ENCODE measurements around the gene TMEM161A. TPM values are rescaled to one million over a fixed set of nuclear protein-coding genes. Genes with fewer than 3 reads are reported as not detected.
"Not testable (repeated sequence)": the region's sequence is repeated elsewhere in the genome, so short reads cannot be mapped to it uniquely, and the experiment has no call there.

TMEM161A gene
- total RNA-seq, 1 experiment from 2014 or later, result 64.3 TPM

DNA sequence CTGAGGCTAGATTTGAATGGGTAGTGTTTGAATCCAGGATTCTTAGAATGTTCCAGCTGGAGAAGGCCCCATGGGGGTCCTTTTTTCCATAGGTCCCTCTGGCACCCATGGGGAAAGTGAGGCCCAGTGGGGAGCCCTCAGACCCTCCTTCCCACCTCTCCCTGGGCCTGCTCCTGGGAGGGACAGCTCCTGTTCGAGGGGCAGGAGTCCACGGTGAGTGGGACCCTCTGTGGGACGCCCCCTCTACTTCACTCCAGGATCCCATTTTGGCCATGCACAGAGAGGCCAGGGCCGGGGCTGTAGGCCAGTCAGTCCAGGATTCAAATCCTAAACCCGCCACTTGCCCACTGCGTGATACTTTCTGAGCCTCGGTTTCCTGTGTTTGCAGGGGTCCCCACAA is 24.2 kb upstream of the TMEM161A start:
- no peaks in the 10 kb centered on the region for H3K27me3 ChIP-seq
- no peak overlapping the region for H3K4me3 ChIP-seq
- H3K9me3 ChIP-seq, result no peaks in the 10 kb centered on the region
- no peak for DNase-seq
- no peaks in the 10 kb centered on the region for H3K36me3 ChIP-seq

DNA sequence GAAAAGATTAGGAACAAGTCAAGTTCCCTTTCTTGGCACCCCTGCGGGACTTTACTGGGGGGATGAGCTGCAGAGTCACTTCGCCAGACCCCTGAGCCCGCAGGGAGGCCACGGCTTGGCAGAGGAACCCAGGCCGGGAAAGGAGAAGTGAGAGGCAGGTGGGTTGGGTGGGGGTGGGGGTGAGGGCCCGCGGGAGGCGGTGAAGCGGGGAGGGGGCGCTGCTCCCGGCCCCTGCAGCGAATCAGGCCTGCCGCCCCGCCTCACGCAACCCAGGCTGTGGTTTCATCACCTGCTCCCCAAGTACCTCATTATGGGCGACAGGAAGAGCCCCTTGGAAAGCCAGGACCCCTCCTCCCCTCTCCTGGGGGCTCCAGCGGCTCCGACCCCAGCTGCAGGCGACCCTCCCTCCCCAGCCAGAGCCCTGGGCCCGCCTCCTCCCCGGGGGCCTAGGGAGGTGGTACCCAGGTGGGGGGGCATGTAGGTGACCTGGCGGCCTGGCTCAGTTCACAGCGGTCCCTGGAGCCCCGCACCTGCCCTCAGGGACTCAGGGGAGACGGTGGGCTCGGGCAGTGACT is 22.3 kb upstream of the TMEM161A start:
- DNase-seq, result no peak

DNA sequence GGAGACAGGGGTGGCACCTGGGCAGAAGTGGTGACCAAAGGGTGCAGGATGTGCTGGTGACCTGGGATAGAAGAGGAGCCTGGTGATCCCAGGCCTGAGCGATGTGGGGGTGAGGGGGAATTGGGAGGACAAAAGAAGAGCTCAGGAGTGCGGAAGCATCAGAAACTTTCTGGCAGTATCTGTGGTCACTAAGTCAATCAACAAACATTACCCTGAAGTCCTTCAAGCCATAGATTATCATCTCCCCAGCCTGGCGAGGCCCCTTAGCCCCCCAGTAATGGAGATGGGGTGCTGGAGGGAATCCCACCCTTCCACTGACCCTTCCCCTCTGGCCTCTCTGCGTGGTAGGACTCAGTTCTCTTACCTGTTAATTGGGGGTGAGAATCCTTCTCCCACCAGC is 21.3 kb upstream of the TMEM161A start:
- H3K9me3 ChIP-seq, result no peaks in the 10 kb centered on the region; the same call in 1 of the 2 replicates
- no peak for DNase-seq
- H3K36me3 ChIP-seq, result 0 out of 2 replicates have a peak, but pooled peaks cover 4% of the 10 kb centered on the region
- H3K27me3 ChIP-seq, result no peaks in the 10 kb centered on the region
- no peak overlapping the region for H3K4me3 ChIP-seq

More for the DNA sequence above, 22.3 kb upstream of the TMEM161A start:
- no peaks in the 10 kb centered on the region; the same call in 1 of the 2 replicates for H3K9me3 ChIP-seq
- H3K36me3 ChIP-seq, result 0 out of 2 replicates have a peak, but pooled peaks cover 4% of the 10 kb centered on the region
- no peaks in the 10 kb centered on the region for H3K27me3 ChIP-seq
- no peak overlapping the region for H3K4me3 ChIP-seq

DNA sequence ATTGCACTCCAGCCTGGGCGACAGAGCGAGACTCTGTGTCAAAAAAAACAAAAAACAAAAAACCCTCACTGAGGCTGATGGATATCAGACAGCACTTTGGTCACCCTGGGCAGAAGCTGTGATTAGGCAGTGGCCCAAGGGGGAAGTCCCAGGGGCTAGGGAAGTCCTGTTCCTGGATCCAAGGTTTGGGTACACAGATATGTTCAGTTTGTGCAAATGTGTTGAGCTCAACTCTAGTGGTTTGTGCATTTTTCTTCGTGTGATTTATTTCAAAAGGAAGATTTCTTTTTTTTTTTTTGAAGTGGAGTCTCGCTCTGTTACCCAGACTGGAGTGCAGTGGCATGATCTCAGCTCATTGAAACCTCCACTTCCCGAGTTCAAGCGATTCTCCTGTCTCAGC is 19.5 kb upstream of the TMEM161A start:
- H3K4me3 ChIP-seq, result no peak overlapping the region
- H3K36me3 ChIP-seq, result 0 out of 2 replicates have a peak, but pooled peaks cover 4% of the 10 kb centered on the region
- no peaks in the 10 kb centered on the region; the same call in 1 of the 2 replicates for H3K9me3 ChIP-seq
- H3K27me3 ChIP-seq, result no peaks in the 10 kb centered on the region
- no peak for DNase-seq

DNA sequence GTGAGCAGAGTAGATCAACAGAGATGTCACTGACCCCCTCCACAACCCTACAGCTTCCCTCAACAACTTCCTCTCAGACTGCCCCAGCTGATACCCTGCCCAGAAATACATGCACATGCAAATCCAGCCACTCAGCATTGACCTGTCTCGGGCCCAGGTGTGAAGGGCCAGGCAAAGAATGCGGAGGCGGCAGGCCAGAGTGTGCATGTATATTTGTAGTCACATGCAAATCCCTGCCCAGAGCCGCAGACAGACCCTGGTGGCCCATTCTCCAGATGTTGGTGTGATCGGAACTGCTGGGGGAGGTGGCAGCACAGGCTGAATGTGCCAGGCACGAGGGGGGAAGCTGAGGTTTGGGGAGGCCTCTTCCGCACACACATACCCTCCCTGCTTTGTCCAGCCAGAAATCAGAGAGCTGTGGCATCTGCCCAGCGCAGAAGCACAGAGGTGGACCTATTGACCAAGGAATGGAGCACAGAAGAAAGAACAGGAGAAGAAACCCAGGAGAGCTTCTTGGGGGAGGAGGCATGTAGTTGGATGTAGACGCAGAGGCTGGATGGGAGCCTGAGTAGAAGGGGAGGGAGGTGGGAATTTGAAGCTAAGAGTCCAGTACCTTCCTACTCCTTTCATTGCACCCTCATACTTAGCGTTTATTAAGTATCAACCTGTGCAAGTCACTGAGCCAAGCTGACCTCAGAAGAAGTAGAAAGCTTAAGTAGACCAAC is 17.4 kb upstream of the TMEM161A start:
- 0 out of 2 replicates have a peak, but pooled peaks cover 4% of the 10 kb centered on the region for H3K36me3 ChIP-seq
- H3K27me3 ChIP-seq, result no peaks in the 10 kb centered on the region
- no peak overlapping the region for H3K4me3 ChIP-seq
- DNase-seq, result no peak
- H3K9me3 ChIP-seq, result no peaks in the 10 kb centered on the region; the same call in 1 of the 2 replicates

DNA sequence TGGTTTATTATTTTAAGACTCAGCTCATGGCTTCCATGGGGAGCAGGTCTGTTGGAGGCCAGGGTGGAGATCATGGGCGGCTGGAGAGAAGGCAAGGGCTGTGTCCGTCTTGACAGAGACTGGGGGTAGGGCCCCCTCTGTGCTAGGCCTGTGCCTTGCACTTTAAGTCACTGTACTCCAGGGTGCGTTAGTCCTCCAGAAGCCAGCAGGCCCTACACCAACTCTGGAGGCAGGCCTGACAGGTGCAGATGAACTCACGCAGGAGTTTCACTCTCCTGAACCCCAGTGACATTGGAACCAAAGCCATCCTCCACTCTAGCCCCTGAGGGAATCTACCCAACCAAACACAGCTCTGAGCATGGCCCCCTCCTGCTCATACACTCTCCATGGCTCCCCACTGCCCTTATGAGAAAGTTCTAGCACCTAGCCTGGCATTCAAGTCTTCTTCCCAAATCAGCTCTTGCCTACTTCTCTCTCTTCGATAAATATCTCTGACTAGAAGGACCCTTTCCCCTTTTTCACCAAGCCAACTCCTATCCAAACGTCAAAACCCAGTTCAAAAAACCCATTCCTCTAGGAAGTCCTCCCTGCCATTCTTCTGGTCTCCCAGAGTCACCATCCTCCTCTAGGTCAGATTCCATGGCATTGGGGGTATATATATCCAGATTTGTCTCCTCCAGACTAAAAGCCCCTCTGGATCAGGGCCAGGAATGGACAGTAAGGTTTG is 16.7 kb upstream of the TMEM161A start:
- no peaks in the 10 kb centered on the region for H3K27me3 ChIP-seq
- no peak overlapping the region for H3K4me3 ChIP-seq
- 0 out of 2 replicates have a peak, but pooled peaks cover 4% of the 10 kb centered on the region for H3K36me3 ChIP-seq
- H3K9me3 ChIP-seq, result no peaks in the 10 kb centered on the region; the same call in 1 of the 2 replicates
- DNase-seq, result no peak

DNA sequence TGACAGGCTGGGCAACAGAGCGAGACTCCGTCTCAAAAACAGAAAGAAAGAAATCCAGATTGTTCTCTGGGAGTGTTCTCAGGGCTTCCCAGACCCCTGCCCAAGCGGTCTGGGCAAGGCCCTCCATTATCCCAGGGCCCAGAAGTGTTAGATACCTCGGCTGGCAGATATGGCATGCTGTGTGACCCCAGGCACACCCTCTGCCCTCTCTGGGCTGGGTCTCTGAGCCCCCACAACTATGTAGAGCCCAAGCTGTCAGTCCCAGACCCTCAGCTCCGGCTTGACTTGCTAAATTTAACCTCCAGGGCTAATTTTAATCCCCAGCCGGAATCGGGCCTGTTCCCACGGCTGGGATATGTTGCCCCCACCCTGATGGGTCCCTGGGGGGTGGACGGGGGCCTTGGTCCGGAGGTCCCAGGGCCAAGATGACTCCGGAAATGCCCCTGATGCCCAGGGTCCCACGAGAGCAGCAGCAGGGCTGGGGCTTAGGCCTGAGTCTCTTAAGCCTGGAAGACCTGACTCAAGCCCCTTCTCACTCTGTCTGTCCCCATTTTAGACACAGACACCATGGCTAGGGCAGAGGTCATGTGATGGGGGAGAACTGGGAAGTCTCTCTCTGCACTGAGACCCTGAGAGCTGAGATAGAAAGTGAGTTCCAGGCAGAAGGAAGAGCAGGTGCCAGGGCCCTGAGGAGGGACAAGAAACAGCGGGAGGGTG is 14.5 kb upstream of the TMEM161A start:
- H3K27me3 ChIP-seq, result no peaks in the 10 kb centered on the region
- no peak overlapping the region for H3K4me3 ChIP-seq
- no peaks in the 10 kb centered on the region; the same call in 1 of the 2 replicates for H3K9me3 ChIP-seq
- no peak for DNase-seq
- H3K36me3 ChIP-seq, result peaks cover 9% of the 10 kb centered on the region; the same call in 1 of the 2 replicates

DNA sequence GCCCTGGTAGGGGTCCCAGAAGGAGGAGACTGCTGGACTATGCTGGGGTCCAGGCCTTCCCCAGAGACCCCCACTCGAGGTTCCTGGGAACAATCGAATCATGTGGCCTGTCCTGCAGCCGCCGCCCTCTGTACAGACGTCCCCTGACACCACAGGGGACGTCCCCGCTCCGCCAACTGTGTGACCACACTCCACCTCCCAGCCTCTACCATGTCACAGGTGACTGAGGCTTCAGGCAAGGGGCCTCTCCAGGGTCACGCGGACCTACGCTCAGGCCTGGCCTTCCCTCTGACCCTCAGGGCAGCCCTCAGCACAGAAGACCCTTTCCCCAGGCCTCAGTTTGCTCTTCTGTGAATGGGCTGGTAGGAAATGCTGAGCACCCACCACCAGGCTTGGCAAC is 13.1 kb upstream of the TMEM161A start:
- H3K4me3 ChIP-seq, result no peak overlapping the region
- peaks cover 13% of the 10 kb centered on the region for H3K36me3 ChIP-seq
- H3K9me3 ChIP-seq, result no peaks in the 10 kb centered on the region; the same call in 1 of the 2 replicates
- H3K27me3 ChIP-seq, result no peaks in the 10 kb centered on the region
- DNase-seq, result no peak

DNA sequence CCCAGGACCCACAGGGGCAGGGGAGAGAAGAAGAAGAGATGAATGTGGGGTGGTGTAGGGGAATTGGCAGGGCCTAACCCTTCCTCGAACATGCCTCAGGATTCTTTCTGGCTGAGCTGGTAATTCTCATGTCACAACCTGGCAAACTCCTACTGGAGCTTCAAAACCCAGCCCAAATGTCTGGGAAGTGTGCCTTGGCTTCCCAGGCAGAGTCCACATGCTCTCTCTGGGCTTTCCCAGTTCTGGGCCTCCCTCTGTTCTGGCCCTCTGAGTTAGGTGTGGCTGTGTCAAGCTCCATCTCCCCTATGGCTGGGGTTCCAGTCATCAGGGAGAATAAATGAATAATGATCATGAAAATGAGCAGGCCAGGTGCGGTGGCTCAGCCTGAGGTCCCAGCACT is 11.2 kb upstream of the TMEM161A start:
- DNase-seq, result no peak
- Histone ChIP-seq H3K27me3 (no peaks in the 10 kb centered on the region), H3K4me3 (no peak overlapping the region)

DNA sequence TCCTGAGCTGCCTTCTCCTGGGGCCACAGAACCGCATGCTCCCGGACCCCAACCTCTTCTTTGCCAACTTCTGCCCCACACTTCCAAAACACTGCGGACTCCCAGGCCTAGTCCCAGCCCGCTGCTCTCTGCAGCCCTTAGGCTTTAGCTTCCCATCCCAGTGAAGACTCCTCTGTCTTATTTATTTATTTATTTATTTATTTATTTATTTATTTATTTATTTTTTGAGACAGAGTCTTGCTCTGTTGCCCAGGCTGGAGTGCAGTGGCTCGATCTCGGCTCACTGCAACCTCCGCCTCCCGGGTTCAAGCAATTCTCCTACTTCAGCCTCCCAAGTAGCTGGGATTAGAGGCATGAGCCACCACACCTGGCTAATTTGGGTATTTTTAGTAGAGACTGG is 10.2 kb upstream of the TMEM161A start:
- DNase-seq, H3K4me3 ChIP-seq, H3K27me3 ChIP-seq, H3K9me3 ChIP-seq: not testable (repeated sequence)
- peaks cover 11% of the 10 kb centered on the region for H3K36me3 ChIP-seq

More for the DNA sequence above, 11.2 kb upstream of the TMEM161A start:
- H3K9me3 ChIP-seq, result no peaks in the 10 kb centered on the region
- H3K36me3 ChIP-seq, result peaks cover 11% of the 10 kb centered on the region

DNA sequence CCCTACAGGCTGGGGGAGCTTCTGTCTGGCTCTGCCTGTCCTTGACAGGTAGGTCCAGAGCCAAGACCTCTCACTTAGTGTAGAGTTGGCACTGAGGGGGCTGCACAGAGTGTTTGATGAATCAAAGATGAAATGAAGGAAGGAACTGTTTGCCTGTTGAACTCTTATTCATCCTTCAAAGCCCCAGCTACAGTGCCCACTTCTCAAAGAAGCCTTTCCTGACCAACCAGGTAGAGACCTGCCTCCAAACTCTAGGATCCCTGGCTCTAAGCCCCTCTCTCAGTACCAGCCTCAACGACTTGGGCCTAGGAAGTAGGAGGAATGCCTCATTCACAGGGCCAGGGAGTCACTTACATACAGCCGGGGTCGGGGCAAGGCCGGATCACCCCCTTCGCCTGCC is 9.1 kb upstream of the TMEM161A start:
- DNase-seq, result no peak
- Histone ChIP-seq H3K27me3 (no peaks in the 10 kb centered on the region), H3K9me3 (no peaks in the 10 kb centered on the region), H3K36me3 (peaks cover 11% of the 10 kb centered on the region), H3K4me3 (no peak overlapping the region)

DNA sequence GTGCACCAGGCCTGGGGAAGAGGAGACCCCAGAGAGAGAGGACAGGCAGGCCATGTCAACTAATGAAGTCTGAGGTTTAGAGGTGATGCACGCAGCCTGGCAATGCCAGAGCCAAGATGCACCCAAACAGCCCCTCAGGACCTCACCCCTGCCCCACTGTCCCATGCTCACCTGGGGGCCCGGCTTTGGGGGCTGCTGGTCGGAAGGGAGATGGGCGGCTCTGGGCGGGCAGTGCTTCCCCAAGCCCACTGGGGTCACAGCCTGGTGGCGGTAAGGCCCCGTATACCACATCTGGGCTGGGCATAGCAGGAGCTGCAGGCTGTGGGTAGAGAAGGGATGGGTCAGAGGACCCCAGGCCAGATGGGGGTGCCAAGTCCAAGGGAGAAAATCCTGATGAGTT is 8.6 kb upstream of the TMEM161A start:
- no peaks in the 10 kb centered on the region for H3K27me3 ChIP-seq
- DNase-seq, result no peak
- H3K36me3 ChIP-seq, result peaks cover 11% of the 10 kb centered on the region
- no peak overlapping the region for H3K4me3 ChIP-seq
- no peaks in the 10 kb centered on the region for H3K9me3 ChIP-seq

DNA sequence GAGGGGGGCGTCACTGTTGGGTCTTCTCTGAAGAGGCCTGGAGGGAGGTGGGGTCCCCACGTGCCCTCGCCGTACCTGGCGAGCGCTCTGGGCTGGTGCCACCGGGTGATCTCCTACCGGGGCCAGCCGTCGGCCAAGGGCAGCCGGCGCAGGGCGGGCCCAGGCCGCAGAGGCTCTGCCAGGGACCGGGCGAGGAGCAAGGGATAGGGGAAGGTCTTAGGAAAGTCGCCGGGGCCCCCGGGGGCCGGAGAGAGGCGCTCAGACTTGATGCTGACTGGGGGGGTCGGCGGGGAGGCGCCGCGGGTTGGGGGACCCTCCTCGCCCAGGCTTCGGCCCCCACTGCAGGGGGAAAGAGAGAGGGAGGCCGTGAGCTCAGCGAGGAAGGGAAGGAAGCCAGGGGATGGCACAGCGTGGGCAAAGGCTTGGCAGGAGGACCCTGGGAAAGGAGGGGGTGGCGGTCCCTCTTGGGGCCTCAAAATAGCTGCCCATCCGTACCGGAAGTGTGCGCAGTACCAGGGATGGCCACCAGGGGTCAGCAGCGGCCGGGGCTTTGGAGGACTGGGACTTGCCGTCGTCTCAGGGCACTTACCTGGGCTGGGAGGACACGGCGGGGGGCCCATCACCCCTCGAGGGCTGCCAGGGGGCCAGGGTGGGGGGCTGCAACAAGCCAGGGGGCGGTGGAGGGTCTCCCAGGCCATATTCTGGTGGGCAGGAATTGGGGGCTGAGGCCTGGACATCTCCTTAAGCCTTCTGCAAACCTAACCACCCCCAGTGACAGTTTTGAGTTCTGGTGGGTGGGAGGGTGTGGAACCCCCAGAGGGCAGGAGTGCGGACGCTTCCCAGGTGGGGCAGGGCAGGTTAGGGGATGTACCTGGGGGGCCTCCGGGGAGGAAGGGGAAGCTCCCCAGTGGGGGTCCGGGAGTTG is 7.7 kb upstream of the TMEM161A start:
- no peak overlapping the region for H3K4me3 ChIP-seq
- H3K27me3 ChIP-seq, result no peaks in the 10 kb centered on the region
- peaks cover 11% of the 10 kb centered on the region for H3K36me3 ChIP-seq
- H3K9me3 ChIP-seq, result no peaks in the 10 kb centered on the region
- DNase-seq, result peak; percentile 72

DNA sequence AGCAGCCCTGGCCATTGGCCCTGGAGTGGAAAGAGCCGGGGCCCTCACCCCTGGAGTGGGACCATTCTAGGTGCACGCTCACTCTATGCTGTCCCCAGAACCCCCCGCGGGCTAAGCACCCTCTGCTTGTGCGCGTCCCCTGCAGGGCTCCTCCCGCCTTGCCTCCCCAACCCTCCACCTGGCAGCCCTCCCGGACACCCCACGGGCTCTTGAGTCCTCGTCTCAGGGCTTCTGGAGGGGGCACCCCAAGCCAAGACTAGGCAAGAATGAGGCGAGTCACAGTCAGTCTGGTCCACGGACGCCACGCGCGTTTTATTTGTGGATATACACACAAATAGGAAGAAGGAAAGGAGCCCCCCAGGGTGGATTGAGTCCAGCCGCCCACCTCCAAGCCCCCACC is 7.0 kb upstream of the TMEM161A start:
- H3K36me3 ChIP-seq, result peaks cover 11% of the 10 kb centered on the region
- H3K27me3 ChIP-seq, result no peaks in the 10 kb centered on the region
- DNase-seq, result no peak
- H3K9me3 ChIP-seq, result no peaks in the 10 kb centered on the region
- H3K4me3 ChIP-seq, result no peak overlapping the region

DNA sequence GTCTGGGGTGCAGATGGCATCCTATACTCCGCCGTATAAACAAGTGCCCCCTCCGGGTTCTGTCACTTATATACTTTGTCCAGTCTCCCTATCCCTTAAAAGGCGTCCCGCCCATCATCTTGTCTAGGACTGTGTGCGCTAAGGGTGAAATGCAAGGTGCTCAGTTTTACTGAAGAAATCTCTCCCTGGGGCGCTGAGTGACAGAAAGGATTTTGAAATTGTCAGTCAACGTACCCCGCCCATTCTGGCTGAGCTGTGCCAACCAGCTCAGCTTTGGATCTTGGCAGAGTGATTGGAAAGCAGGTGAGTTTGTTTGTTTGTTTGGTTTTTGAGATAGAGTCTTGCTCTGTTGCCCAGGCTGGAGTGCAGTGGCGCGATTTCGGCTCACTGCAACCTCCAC is 4.1 kb upstream of the TMEM161A start:
- no peaks in the 10 kb centered on the region for H3K9me3 ChIP-seq
- no peak overlapping the region for H3K4me3 ChIP-seq
- H3K36me3 ChIP-seq, result peaks cover 5% of the 10 kb centered on the region
- no peak for DNase-seq
- H3K27me3 ChIP-seq, result no peaks in the 10 kb centered on the region

DNA sequence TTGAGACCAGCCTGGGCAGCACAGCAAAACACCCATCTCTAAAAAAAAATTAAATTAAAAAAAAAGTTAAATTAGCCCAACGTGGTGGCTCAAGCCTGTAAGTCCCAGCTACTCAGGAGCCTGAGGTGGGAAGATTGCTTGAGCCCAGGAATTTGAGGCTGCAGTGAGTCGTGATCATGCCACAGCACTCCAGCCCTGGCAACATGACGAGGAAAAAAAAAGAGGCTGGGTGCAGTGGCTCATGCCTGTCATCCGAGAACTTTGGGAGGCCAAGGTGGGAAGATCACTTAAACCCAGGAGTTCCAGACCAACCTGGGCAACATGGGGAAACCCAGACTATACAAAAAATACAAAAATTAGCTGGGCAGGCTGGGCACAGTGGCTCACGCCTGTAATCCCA is 2.2 kb upstream of the TMEM161A start:
- DNase-seq, result peak; percentile 69
- no peak overlapping the region for H3K4me3 ChIP-seq
- no peaks in the 10 kb centered on the region for H3K27me3 ChIP-seq
- no peaks in the 10 kb centered on the region for H3K9me3 ChIP-seq
- H3K36me3 ChIP-seq, result no peaks in the 10 kb centered on the region; the same call in 1 of the 2 replicates

Measured in MG63 (cell line).